ENCODE measurements around the gene MEFV.

The MEFV gene

GRCh38 chr16:3249451-3249850 is 7.0 kb downstream of the MEFV start:
- no peaks in the 10 kb centered on the region for H3K4me1 ChIP-seq (ENCODE audit: insufficient read depth, insufficient read length)
- TF ChIP-seq YY1 (IDR thresholded peaks at IDR 0.05; ENCODE audit: insufficient read depth, insufficient read length) (no peak), ZNF274 (IDR thresholded peaks at IDR 0.05; ENCODE audit: low read depth, low read length) (no peak), SUZ12 (IDR thresholded peaks at IDR 0.05; ENCODE audit: extremely low read depth, insufficient read depth, insufficient read length) (no peak)

DNA sequence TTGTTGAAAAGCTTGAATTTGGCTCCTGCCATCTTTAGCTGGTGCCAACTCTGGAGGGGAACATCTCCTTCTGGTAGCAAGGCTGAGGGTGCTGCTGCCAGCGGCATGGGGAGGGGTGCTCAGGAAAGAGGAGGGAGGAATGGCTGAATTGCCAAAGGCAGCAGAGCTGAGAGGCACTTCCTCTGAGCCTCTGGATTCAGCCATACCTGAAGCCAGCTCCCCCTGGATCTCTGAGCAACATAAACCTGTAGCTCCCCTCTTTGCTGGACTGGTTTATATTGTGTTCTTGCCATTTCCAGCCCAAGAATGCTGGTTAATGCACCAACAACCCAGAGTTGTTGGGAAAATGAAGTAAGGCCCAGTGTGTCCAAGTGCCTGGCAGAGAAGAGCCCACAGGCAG is 7.4 kb downstream of the MEFV start:
- H3K4me1 ChIP-seq (ENCODE audit: insufficient read depth, insufficient read length): no peaks in the 10 kb centered on the region
- peaks cover 2% of the 10 kb centered on the region for H3K27me3 ChIP-seq (ENCODE audit: insufficient read depth, insufficient read length)
- no peak for TF ChIP-seq YY1 (IDR thresholded peaks at IDR 0.05; ENCODE audit: insufficient read depth, insufficient read length)
- TF ChIP-seq SUZ12 (IDR thresholded peaks at IDR 0.05; ENCODE audit: extremely low read depth, insufficient read depth, insufficient read length): no peak
- TF ChIP-seq ZNF274 (IDR thresholded peaks at IDR 0.05; ENCODE audit: low read depth, low read length): no peak
- H3K9me3 ChIP-seq (ENCODE audit: insufficient read depth, low read length): no peaks in the 10 kb centered on the region
- H3K9ac ChIP-seq (ENCODE audit: insufficient read length, low read depth): no peak overlapping the region
- no peak overlapping the region for H3K4me3 ChIP-seq (ENCODE audit: insufficient read length, low read depth)
- DNase-seq (ENCODE audit: low read depth, low spot score): no peak
- no peaks in the 10 kb centered on the region for H3K36me3 ChIP-seq (ENCODE audit: insufficient read depth, insufficient read length, low read length)

More at GRCh38 chr16:3249451-3249850, 7.0 kb downstream of the MEFV start:
- no peaks in the 10 kb centered on the region for H3K36me3 ChIP-seq (ENCODE audit: insufficient read depth, insufficient read length, low read length)
- no peak overlapping the region for H3K4me3 ChIP-seq (ENCODE audit: insufficient read length, low read depth)
- no peak overlapping the region for H3K9ac ChIP-seq (ENCODE audit: insufficient read length, low read depth)
- no peak for DNase-seq (ENCODE audit: low read depth, low spot score)
- peaks cover 2% of the 10 kb centered on the region for H3K27me3 ChIP-seq (ENCODE audit: insufficient read depth, insufficient read length)
- no peaks in the 10 kb centered on the region for H3K9me3 ChIP-seq (ENCODE audit: insufficient read depth, low read length)

GRCh38 chr16:3248596-3248995 is 7.8 kb downstream of the MEFV start:
- TF ChIP-seq YY1 (IDR thresholded peaks at IDR 0.05; ENCODE audit: insufficient read depth, insufficient read length) (no peak), SUZ12 (IDR thresholded peaks at IDR 0.05; ENCODE audit: extremely low read depth, insufficient read depth, insufficient read length) (no peak), ZNF274 (IDR thresholded peaks at IDR 0.05; ENCODE audit: low read depth, low read length) (no peak)
- Histone ChIP-seq H3K36me3 (ENCODE audit: insufficient read depth, insufficient read length, low read length) (no peaks in the 10 kb centered on the region), H3K4me1 (ENCODE audit: insufficient read depth, insufficient read length) (no peaks in the 10 kb centered on the region)

DNA sequence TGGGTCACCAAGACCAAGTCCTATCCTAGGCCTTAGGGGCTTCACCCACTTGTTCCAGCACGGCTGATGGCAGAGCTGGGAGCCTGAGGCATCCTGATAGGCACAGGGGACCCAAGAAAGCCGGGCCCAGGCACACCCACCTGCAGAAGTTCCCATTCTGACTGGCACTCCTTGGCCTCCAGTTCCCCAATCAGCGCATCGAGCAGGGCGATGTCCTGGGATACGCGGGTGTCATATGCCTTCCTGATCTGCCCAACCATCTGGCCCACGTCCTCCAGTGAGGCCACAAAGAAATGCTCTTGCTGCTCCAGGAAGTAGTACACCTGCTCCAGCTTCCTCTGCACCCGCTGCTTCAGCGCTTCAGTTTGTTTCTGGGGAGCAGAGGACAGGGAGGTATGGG is 9.6 kb downstream of the MEFV start:
- H3K36me3 ChIP-seq (ENCODE audit: insufficient read depth, insufficient read length, low read length): no peaks in the 10 kb centered on the region
- H3K9ac ChIP-seq (ENCODE audit: insufficient read length, low read depth): no peak overlapping the region
- TF ChIP-seq ZNF274 (IDR thresholded peaks at IDR 0.05; ENCODE audit: low read depth, low read length): no peak
- TF ChIP-seq YY1 (IDR thresholded peaks at IDR 0.05; ENCODE audit: insufficient read depth, insufficient read length): no peak
- H3K4me1 ChIP-seq (ENCODE audit: insufficient read depth, insufficient read length): no peaks in the 10 kb centered on the region
- H3K27me3 ChIP-seq (ENCODE audit: insufficient read depth, insufficient read length): peaks cover 2% of the 10 kb centered on the region
- DNase-seq (ENCODE audit: low read depth, low spot score): no peak
- no peaks in the 10 kb centered on the region for H3K9me3 ChIP-seq (ENCODE audit: insufficient read depth, low read length)
- no peak overlapping the region for H3K4me3 ChIP-seq (ENCODE audit: insufficient read length, low read depth)

More at GRCh38 chr16:3248596-3248995, 7.8 kb downstream of the MEFV start:
- no peak for DNase-seq (ENCODE audit: low read depth, low spot score)
- no peak overlapping the region for H3K9ac ChIP-seq (ENCODE audit: insufficient read length, low read depth)
- peaks cover 2% of the 10 kb centered on the region for H3K27me3 ChIP-seq (ENCODE audit: insufficient read depth, insufficient read length)
- H3K9me3 ChIP-seq (ENCODE audit: insufficient read depth, low read length): no peaks in the 10 kb centered on the region
- no peak overlapping the region for H3K4me3 ChIP-seq (ENCODE audit: insufficient read length, low read depth)

- H3K4me3 ChIP-seq (ENCODE audit: insufficient read length, low read depth): no peak overlapping the region
- no peak for DNase-seq (ENCODE audit: low read depth, low spot score)
- H3K9me3 ChIP-seq (ENCODE audit: insufficient read depth, low read length): no peaks in the 10 kb centered on the region
- no peak for TF ChIP-seq ZNF274 (IDR thresholded peaks at IDR 0.05; ENCODE audit: low read depth, low read length)
- no peak for TF ChIP-seq YY1 (IDR thresholded peaks at IDR 0.05; ENCODE audit: insufficient read depth, insufficient read length)
- no peak for TF ChIP-seq SUZ12 (IDR thresholded peaks at IDR 0.05; ENCODE audit: extremely low read depth, insufficient read depth, insufficient read length)
- no peaks in the 10 kb centered on the region for H3K4me1 ChIP-seq (ENCODE audit: insufficient read depth, insufficient read length)
- H3K27me3 ChIP-seq (ENCODE audit: insufficient read depth, insufficient read length): peaks cover 3% of the 10 kb centered on the region
- H3K9ac ChIP-seq (ENCODE audit: insufficient read length, low read depth): no peak overlapping the region
- H3K36me3 ChIP-seq (ENCODE audit: insufficient read depth, insufficient read length, low read length): no peaks in the 10 kb centered on the region
Measured at GRCh38 chr16:3246002-3246401, 10.4 kb downstream of the MEFV start.

- peaks cover 13% of the 10 kb centered on the region for H3K27me3 ChIP-seq (ENCODE audit: insufficient read depth, insufficient read length)
- TF ChIP-seq ZNF274 (IDR thresholded peaks at IDR 0.05; ENCODE audit: low read depth, low read length) (no peak), YY1 (IDR thresholded peaks at IDR 0.05; ENCODE audit: insufficient read depth, insufficient read length) (no peak), SUZ12 (IDR thresholded peaks at IDR 0.05; ENCODE audit: extremely low read depth, insufficient read depth, insufficient read length) (no peak)
Measured at GRCh38 chr16:3243882-3244281, 12.6 kb downstream of the MEFV start.

DNA sequence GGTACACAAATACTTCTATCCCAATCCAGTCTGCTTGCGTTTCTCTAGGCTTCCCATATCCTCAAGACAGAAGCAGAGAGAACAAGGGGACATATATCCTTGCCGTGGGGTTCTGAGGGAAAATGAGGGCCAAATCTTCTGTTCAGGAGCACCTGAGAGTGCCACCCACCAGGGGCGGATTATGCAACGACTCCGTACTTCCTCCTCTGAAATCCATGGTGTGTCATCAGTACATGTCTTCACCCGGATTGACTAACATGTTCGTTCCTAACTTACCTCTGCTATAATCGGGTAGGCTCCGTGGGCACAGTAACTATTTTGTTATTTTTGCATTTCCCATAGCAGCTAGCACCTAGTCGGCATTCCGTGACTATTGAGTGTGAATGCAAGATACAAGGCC is 13.7 kb downstream of the MEFV start:
- Histone ChIP-seq H3K27me3 (ENCODE audit: insufficient read depth, insufficient read length) (peaks cover 13% of the 10 kb centered on the region), H3K9ac (ENCODE audit: insufficient read length, low read depth) (no peak overlapping the region), H3K36me3 (ENCODE audit: insufficient read depth, insufficient read length, low read length) (no peaks in the 10 kb centered on the region), H3K9me3 (ENCODE audit: insufficient read depth, low read length) (no peaks in the 10 kb centered on the region), H3K4me3 (ENCODE audit: insufficient read length, low read depth) (no peak overlapping the region), H3K4me1 (ENCODE audit: insufficient read depth, insufficient read length) (no peaks in the 10 kb centered on the region)
- TF ChIP-seq ZNF274 (IDR thresholded peaks at IDR 0.05; ENCODE audit: low read depth, low read length): no peak
- TF ChIP-seq YY1 (IDR thresholded peaks at IDR 0.05; ENCODE audit: insufficient read depth, insufficient read length): no peak
- no peak for TF ChIP-seq SUZ12 (IDR thresholded peaks at IDR 0.05; ENCODE audit: extremely low read depth, insufficient read depth, insufficient read length)
- DNase-seq (ENCODE audit: low read depth, low spot score): no peak

More at GRCh38 chr16:3243882-3244281, 12.6 kb downstream of the MEFV start:
- DNase-seq (ENCODE audit: low read depth, low spot score): no peak
- H3K4me1 ChIP-seq (ENCODE audit: insufficient read depth, insufficient read length): no peaks in the 10 kb centered on the region
- H3K9ac ChIP-seq (ENCODE audit: insufficient read length, low read depth): no peak overlapping the region
- H3K9me3 ChIP-seq (ENCODE audit: insufficient read depth, low read length): no peaks in the 10 kb centered on the region
- no peaks in the 10 kb centered on the region for H3K36me3 ChIP-seq (ENCODE audit: insufficient read depth, insufficient read length, low read length)
- H3K4me3 ChIP-seq (ENCODE audit: insufficient read length, low read depth): no peak overlapping the region
